ENCODE data around the gene PGA5.
"Not testable (repeated sequence)": the region's sequence is repeated elsewhere in the genome, so short reads cannot be mapped to it uniquely, and the experiment has no call there.

GRCh38 chr11:61249201-61249600, 8.2 kb downstream of the PGA5 start:
- TF ChIP-seq POLR2AphosphoS5, CTCF (IDR thresholded peaks at IDR 0.05): not testable (repeated sequence)

Data from gastroesophageal sphincter (tissue), 3 donors.